VCaP (cell line): Measurements from ENCODE around the gene ABHD1.
A peak's percentile ranks its signal among the peaks of the same experiment; 100 is the strongest.

ENCODE experiments used
- H3K27ac ChIP-seq: fragments of 450-650 bp; 2 replicates; pipeline ENCODE4 v1.5.1; 2017
- TF ChIP-seq, protein P1 (sequence below): fragments of 450-650 bp; conservative IDR thresholded peaks from 2 replicates; pipeline ENCODE4 v1.5.1; 2017; ENCODE audit warnings: mild to moderate bottlenecking, moderate library complexity

ABHD1 gene

DNA sequence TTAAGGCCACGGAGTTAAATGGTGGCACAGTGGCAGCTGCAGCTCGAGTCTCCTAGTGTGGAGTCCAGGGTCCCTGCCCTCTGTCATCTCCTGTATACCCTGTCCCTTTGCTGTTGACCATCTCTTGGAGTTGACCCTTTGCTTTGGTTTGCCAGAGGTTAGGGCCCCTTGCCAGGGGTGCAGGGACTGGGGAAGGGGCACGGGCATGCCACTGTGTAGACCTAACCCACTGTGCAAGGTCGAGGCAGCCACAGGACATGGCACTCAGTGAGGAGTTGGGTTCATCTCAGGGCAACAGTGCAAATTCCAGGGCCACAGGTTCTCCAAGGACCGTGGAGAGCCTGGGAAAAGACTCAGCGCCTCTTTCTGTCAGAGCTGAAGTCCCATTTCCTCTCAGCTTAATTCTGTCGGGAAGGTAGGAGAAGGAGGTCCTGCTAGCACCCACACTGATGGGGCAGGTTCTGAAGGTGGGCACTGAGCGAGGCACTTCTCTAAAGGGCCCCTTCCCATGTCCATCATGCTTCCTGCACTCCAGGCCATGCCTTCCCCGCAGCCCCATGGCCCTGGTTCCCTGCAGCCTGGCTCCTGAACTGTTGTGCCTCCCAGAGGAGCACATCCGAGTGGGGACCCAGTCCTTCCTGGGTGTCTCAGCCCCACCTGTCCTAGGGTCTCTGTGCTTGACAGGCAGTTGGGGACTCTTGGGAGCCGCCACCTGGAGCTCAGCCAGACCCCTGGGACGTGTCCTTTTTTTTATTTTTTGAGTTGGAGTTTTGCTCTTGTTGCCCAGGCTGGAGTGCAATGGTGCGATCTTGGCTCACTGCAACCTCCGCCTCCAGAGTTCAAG lies 34.3 kb upstream of the ABHD1 start:
- H3K27ac ChIP-seq: no peak overlapping the region
- TF ChIP-seq, protein P1, sequence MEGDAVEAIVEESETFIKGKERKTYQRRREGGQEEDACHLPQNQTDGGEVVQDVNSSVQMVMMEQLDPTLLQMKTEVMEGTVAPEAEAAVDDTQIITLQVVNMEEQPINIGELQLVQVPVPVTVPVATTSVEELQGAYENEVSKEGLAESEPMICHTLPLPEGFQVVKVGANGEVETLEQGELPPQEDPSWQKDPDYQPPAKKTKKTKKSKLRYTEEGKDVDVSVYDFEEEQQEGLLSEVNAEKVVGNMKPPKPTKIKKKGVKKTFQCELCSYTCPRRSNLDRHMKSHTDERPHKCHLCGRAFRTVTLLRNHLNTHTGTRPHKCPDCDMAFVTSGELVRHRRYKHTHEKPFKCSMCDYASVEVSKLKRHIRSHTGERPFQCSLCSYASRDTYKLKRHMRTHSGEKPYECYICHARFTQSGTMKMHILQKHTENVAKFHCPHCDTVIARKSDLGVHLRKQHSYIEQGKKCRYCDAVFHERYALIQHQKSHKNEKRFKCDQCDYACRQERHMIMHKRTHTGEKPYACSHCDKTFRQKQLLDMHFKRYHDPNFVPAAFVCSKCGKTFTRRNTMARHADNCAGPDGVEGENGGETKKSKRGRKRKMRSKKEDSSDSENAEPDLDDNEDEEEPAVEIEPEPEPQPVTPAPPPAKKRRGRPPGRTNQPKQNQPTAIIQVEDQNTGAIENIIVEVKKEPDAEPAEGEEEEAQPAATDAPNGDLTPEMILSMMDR: no peak

DNA sequence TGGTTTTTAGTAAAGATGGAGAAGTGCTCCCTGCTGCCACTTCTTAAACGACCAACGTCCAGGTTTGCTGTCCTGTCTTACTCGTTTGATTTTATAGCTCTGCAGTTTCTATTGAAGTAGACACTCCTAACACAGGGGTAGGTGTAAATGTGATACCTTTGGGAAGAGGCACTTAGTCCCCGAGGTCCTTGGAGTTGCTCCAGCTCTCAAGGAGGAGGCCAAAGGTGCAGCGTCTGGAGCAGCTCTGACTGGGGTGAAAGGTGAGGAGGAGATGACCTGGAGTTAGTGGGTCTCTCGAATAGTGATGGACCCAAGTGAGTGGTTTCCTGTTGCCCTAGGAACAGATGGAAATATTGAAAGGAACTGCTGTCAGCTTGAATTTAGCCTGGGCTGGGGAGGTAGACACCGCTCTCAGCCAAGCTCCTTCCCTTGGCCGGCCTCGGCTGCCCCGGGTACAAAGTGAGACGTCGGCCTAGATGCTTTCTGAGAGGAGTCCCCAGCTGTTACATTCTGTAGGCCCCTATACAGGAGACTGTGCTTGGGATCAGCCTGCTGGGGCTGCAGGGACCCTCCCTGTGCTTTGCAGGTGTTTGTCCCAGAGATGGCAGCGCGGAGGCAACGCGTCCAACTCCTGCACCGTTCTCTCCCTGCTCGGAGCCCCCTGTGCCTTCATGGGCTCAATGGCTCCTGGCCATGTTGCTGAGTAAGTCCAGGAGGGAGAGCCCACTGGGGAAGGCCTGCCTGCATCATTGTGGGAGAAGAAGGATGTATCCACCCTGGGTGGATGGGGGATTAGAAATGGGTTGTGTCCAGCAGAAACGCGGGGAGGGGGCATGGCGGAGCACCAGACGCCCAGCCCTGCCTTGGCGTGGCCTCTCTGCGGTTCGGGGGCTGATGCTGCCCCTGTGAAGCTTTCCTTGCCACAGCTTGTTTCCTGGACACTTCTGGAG lies 31.6 kb upstream of the ABHD1 start:
- no peak overlapping the region for H3K27ac ChIP-seq
- TF ChIP-seq, protein P1: no peak

DNA sequence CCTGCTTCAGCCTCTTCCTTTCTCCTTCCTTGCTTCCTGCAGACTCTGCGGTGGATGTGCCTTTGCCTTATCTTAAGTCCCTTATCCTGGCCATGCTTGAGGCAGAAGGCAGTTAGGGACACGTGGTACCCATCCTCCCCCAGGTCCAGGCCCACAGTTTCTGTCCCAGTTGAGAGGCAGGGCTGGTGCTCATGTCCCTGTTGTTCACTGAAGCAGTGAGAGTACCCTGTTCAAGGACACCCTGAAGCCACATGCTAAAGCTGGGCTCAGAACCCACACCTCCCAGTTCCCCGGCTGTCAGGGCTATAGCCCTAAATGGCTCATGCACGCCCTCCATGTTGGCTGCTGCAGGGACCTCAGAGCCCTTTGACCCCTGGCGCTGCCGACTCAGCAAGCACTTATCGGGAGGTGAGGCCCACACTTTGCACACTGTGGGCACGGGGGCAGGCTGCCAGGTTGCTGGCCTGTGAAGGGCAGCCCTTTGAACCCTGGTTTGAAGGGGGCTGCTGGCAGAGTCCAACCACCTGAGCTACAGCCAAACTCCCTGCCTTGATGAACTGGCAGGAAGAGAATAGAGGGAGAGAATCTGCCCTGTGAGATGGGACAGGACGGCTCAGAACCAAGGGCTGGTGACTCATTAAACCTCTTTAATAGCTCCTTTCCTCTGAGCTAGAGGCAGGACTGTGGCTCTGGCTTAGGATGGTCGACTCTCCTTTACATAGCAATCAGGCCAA lies 30.8 kb upstream of the ABHD1 start:
- no peak overlapping the region for H3K27ac ChIP-seq
- TF ChIP-seq, protein P1: no peak

DNA sequence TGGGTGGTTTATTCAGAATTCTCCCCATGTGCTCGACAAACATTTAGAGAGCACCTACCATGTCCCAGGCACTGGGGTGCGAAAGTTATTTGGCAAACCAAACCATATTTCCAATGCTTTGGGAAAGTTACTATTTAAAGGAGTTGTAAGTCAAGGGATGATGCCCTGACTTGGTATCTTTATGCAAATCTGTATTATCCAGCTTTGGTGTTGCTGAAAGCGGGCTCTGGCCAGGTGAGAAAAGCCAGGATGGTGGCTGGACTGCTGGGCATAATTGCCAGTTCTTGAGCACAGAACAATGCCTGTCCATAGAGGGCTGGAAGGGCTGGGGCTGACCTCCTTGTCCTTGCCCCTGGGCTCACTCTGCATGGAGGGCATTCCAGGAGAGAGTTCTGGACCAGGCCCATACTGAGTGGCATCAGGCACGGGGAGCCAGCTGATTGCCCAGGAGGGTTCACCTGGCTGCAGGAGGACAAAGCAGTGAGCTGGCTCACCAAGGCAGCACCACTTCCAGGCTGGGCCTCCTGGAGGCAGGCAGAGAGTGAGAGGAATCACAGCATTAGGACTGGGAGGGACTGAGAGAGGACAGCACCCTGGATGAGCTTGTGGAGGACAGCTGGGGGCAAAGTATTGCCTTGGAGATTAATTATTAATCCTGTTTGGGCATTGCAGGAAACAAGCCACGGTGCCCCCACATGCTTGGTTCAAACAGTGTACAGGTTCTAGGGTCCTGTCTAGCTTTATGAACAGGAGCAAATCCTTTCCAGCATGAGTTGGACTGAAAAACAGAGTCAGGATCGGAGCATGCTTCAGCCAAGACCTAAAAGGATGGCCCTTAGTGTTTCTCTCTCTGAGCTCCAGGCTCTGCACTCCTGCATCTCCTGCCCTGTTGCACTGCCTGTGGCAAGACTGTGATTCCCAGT lies 29.9 kb upstream of the ABHD1 start:
- H3K27ac ChIP-seq: no peak overlapping the region
- TF ChIP-seq, protein P1: no peak

DNA sequence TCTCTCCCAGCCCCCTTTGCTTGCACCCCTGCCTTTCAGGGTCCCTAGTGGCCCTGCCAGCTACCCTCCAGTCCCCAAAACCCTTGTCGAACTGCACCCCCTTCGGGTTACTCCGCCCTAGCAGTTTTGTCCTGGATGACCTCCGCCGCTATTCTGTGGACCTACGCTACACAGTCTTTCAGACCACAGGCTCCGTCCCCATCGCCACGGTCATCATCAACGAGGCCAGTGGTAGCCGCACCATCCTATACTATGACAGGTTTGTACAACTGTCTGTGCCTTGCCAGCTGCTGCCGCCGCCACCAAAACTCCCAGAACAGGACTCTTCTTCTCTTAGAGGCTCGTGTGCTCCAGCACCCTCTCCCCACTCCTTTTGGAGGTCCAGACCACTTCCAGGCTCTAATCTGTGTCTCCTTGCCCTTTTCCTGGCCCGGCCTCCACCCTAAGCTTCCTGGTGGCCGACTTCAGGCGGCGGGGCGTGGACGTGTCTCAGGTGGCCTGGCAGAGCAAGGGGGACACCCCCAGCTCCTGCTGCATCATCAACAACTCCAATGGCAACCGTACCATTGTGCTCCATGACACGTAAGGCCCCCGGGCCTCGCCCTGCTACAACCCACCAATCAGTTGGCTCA lies 29.1 kb upstream of the ABHD1 start:
- H3K27ac ChIP-seq: no peak overlapping the region
- TF ChIP-seq, protein P1: no peak

DNA sequence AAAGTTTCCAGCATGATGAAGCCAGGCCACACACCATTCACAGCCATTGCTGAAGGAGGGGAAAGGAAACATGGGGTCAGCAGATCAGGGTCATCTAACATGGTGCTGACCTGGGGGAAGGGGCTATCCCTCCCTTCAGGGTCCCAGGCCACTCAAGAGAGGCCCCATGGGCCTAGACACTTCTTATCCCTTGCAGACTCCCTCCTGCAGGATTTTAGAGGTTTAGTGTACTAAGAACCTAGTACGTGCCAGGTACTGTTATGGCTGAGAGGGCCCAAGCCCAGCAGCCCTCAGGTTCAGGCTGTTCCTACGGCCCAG lies 28.2 kb upstream of the ABHD1 start:
- 0 out of 2 replicates have a peak overlapping the region, but pooled peaks have one; percentile 67 for H3K27ac ChIP-seq
- TF ChIP-seq, protein P1: no peak
